Thyroid gland (tissue), 4 donors: ENCODE measurements around the gene DFFB. TPM values are rescaled to one million over a fixed set of nuclear protein-coding genes. Genes with fewer than 3 reads are reported as not detected.

Experiments
- DNase-seq, 2 donors: peaks; one replicate each; pipeline ENCODE4 v3.0.0-alpha.2; 2019
- H3K27ac ChIP-seq, 3 donors: fragments of 200-600 bp; sonication (generic); 1 replicate in 2 of 3; 2 replicates in 1 of 3; pipeline ENCODE4 v1.5.1; 2016 to 2019; ENCODE audit warnings: mild to moderate bottlenecking in 1 of 3, moderate library complexity in 1 of 3
- H3K27me3 ChIP-seq: fragments of 200-600 bp; sonication (generic); one replicate; pipeline ENCODE4 v1.5.1; 2019
- H3K36me3 ChIP-seq, 2 donors: fragments of 200-600 bp; sonication (generic); one replicate each; pipeline ENCODE4 v1.5.1; 2016 to 2019
- H3K4me1 ChIP-seq, 2 donors: fragments of 200-600 bp; sonication (generic); one replicate each; pipeline ENCODE4 v1.5.1; 2017 to 2019
- H3K4me3 ChIP-seq, 3 donors: fragments of 200-600 bp; sonication (generic); replicated peaks in 1 of 3; 1 replicate in 2 of 3; 2 replicates in 1 of 3; pipeline ENCODE4 v1.5.1; 2016; ENCODE audit warnings: mild to moderate bottlenecking in 1 of 3
- H3K9me3 ChIP-seq: fragments of 200-600 bp; sonication (generic); one replicate; pipeline ENCODE4 v1.5.1; 2017
- POLR2A ChIP-seq, 2 donors: fragments of 450-650 bp; IDR thresholded peaks; one replicate each; pipeline ENCODE4 v1.6.1; 2017; ENCODE audit warnings: antibody characterized with exemption in 2 of 2, mild to moderate bottlenecking in 2 of 2, moderate library complexity in 1 of 2
- WGBS, 2 donors: methylation state at CpG; one replicate each; pipeline ENCODE4 v1.1.5; 2017; 5-methylcytosine and 5-hydroxymethylcytosine counted together
- intact Hi-C: fragments of 100-400 bp; cut with DNase I; formaldehyde crosslinking; loops from one replicate; pipeline ENCODE4 v1.15.1; 2023
- total RNA-seq, 4 donors: library from RNA; depleted of rRNA; stranded (reverse); fragments of >200 nt; gene quantifications; one replicate each; pipeline ENCODE4 v1.2.3, GENCODE V29; 2016
- TF ChIP-seq, protein P1 (sequence below), 6 experiments: fragments of 200-600 bp in 3 of 6; fragments of 450-650 bp in 3 of 6; sonication (generic) in 3 of 6; IDR thresholded peaks; one replicate each; pipeline ENCODE4 v1.5.1; 2016 to 2019; ENCODE audit warnings: antibody characterized with exemption in 6 of 6, mild to moderate bottlenecking in 2 of 6, inconsistent platforms in 1 of 6, moderate library complexity in 1 of 6

Gene DFFB
- total RNA-seq, 4 donors from 2014 or later: 5.1 to 8.6 (median 6.8) TPM

- intact Hi-C loops: loop anchor here (5.0 kb wide), 1 partner anchor 39 kb away; the partner anchor contains the start of genes CEP104 and DFFB
Observed at GRCh38 chr1:3896396-3897000, 39.2 kb downstream of the DFFB start.

GRCh38 chr1:3898475-3898735 is 41.1 kb downstream of the DFFB start:
- Histone ChIP-seq H3K36me3 (no peaks in the 10 kb centered on the region), H3K27me3 (no peaks in the 10 kb centered on the region), H3K4me1 (peaks cover 4 to 10% of the 10 kb centered on the region in 2 donors), H3K27ac (no peak overlapping the region), H3K4me3 (no peak overlapping the region), H3K9me3 (no peaks in the 10 kb centered on the region)
- intact Hi-C loops: loop anchor here (5.0 kb wide), 1 partner anchor 41 kb away; the partner anchor contains the start of genes CEP104 and DFFB
- no peak for DNase-seq
- no peak for TF ChIP-seq POLR2A (IDR thresholded peaks at IDR 0.05)
- TF ChIP-seq, protein P1, sequence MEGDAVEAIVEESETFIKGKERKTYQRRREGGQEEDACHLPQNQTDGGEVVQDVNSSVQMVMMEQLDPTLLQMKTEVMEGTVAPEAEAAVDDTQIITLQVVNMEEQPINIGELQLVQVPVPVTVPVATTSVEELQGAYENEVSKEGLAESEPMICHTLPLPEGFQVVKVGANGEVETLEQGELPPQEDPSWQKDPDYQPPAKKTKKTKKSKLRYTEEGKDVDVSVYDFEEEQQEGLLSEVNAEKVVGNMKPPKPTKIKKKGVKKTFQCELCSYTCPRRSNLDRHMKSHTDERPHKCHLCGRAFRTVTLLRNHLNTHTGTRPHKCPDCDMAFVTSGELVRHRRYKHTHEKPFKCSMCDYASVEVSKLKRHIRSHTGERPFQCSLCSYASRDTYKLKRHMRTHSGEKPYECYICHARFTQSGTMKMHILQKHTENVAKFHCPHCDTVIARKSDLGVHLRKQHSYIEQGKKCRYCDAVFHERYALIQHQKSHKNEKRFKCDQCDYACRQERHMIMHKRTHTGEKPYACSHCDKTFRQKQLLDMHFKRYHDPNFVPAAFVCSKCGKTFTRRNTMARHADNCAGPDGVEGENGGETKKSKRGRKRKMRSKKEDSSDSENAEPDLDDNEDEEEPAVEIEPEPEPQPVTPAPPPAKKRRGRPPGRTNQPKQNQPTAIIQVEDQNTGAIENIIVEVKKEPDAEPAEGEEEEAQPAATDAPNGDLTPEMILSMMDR (IDR thresholded peaks at IDR 0.05): no peak

More at GRCh38 chr1:3896396-3897000, 39.2 kb downstream of the DFFB start:
- DNase-seq: no peak
- H3K36me3 ChIP-seq: no peaks in the 10 kb centered on the region
- no peak overlapping the region for H3K27ac ChIP-seq
- peaks cover 8 to 13% of the 10 kb centered on the region in 2 donors for H3K4me1 ChIP-seq
- H3K4me3 ChIP-seq: no peak overlapping the region
- H3K9me3 ChIP-seq: no peaks in the 10 kb centered on the region
- no peaks in the 10 kb centered on the region for H3K27me3 ChIP-seq
- no peak for TF ChIP-seq POLR2A (IDR thresholded peaks at IDR 0.05)
- TF ChIP-seq, protein P1 (IDR thresholded peaks at IDR 0.05): no peak
- WGBS, 2 donors: 85 to 90% methylated on average over 7 of the region's 7 CpGs

DNA sequence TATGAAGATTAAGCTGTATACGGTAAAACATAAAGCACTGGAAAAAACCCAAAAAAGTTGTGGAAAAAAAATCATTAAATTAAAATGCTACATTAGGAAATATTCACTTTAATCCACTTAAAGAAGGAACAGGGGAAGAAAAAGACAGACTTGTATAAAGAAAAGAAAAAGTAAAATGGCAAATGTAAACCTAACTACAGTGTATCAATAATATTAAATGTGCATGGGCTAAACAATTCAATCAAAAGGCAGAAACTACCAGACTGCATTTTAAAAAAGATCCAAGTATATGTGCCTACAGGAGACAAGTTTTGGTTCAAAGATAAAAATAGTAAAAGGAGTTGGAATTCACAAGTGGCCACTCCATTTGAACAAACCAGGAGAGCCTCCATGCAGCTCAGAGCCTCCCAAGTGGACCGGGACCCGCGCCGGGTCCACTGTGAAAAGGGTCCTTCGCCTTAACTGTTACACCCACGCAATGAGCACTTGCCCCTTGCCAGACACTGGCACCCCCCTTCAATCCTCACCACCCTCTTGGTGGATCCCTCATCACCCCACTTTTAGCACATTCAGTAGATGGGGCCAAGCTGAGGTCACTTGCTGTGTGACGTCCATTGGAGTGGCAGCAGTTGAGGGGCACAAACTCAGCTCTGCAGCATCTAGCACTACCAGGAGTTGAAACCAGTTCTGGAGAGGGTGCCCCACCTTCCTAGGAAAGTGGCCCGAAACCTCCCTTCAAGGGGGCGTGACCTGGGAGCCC is 41.9 kb downstream of the DFFB start:
- intact Hi-C loops: loop anchor here (5.0 kb wide), 1 partner anchor 42 kb away; the partner anchor contains the start of genes CEP104 and DFFB
- Histone ChIP-seq H3K4me3 (peak overlapping the region; percentile 52 to 95 (median 78)), H3K27me3 (no peaks in the 10 kb centered on the region), H3K9me3 (no peaks in the 10 kb centered on the region), H3K4me1 (peaks cover 4 to 10% of the 10 kb centered on the region in 2 donors), H3K36me3 (no peaks in the 10 kb centered on the region), H3K27ac (peak overlapping the region; percentile 88 to 99 (median 97))
- WGBS, 2 donors: 26 to 39% methylated on average over 8 to 10 of the region's 10 CpGs
- no peak for TF ChIP-seq POLR2A (IDR thresholded peaks at IDR 0.05)
- TF ChIP-seq, protein P1 (IDR thresholded peaks at IDR 0.05): no peak
- no peak for DNase-seq

DNA sequence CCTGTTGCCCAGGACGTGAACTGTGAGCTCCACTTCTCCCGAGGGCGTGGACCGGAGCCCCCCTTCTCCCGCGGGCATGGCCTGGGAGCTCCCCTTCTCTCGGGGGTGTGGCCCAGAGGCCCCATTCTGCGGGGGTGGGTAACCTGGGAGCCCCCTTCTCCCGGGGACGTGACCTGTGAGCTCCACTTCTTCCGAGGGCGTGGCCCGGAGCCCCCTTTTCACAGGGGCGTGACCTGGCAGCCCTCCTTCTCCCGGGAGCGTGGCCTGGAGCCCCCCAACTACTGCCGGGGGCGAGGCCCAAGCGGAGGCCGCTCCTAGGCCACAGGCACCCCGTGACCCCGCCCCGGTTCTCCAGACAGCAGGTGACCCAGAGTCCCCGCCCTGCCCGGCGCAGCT is 42.5 kb downstream of the DFFB start:
- intact Hi-C loops: loop anchor here (5.0 kb wide), 1 partner anchor 42 kb away; the partner anchor contains the start of genes CEP104 and DFFB
- 0 to 5% methylated on average over 8 to 11 of the region's 26 CpGs for WGBS, 2 donors
- no peak for TF ChIP-seq POLR2A (IDR thresholded peaks at IDR 0.05)
- TF ChIP-seq, protein P1 (IDR thresholded peaks at IDR 0.05): peak in 1 of 6 experiments; percentile 7

More for the DNA sequence above, 42.5 kb downstream of the DFFB start:
- Histone ChIP-seq H3K27me3 (no peaks in the 10 kb centered on the region), H3K27ac (peak overlapping the region; percentile 88 to 99 (median 97)), H3K4me3 (peak overlapping the region; percentile 52 to 95 (median 78)), H3K4me1 (peaks cover 4 to 10% of the 10 kb centered on the region in 2 donors), H3K36me3 (no peaks in the 10 kb centered on the region), H3K9me3 (no peaks in the 10 kb centered on the region)
- DNase-seq: peak in 1 of 2 donors; percentile 12
